ENCODE measurements around the gene CNTNAP2.

CNTNAP2 gene

DNA sequence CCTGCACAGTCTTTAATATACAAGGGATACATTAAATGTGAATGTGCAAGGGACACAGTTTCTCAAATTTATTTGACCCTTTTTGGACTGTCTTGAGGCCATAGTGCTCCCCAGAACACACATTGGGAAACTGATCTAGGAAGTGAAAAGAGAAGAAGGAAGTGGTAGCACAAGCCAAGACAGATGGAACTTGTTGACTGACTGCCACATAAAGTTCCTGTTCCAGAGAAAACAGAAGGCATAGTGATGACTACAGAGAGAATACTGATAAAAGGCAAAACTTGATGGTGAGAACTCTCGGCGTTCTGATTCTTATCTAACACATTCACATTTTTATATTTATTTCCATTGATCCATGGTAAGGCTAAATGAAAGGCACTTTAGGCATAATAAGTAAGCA is 1216.4 kb downstream of the CNTNAP2 start:
- DNase-seq, result no peak
- H3K9me3 ChIP-seq (ENCODE audit: insufficient read depth, low read length, severe bottlenecking), result peaks cover 4% of the 10 kb centered on the region

DNA sequence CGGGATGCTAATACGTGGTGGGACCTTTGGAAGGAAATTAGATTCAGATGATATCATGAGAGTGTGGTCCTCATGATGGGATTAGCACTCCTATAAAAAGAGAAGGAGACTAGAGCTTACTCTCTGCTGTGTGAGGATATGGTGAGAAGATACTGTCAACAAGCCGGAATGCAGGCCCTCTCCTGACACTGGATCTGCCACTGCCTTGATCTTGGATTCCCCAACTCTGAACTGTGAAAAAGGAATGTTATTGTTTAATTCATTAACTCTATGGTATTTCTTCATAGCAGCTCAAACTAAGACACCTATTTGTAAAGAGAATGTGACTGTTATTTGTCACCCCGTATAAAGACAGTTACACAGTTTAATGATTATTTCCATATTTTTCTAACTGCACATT is 1246.5 kb downstream of the CNTNAP2 start:
- no peak for DNase-seq

More for the DNA sequence above, 1216.4 kb downstream of the CNTNAP2 start:
- Histone ChIP-seq H3K27ac (ENCODE audit: low read length) (no peak overlapping the region), H3K4me1 (ENCODE audit: insufficient read depth, low read length) (no peaks in the 10 kb centered on the region), H2AFZ (ENCODE audit: low read depth, low read length) (no peak overlapping the region), H4K20me1 (ENCODE audit: insufficient read depth, low read length) (no peaks in the 10 kb centered on the region), H3K4me2 (ENCODE audit: insufficient read depth, low read length) (no peak overlapping the region), H3K9ac (ENCODE audit: low read depth, low read length) (no peak overlapping the region), H3K4me3 (ENCODE audit: low read depth in 1 of 2, low read length in 2 of 2) (no peak overlapping the region), H3K27me3 (ENCODE audit: insufficient read depth, low read length, poor library complexity) (no peaks in the 10 kb centered on the region), H3K36me3 (ENCODE audit: insufficient read depth, low read length) (no peaks in the 10 kb centered on the region), H3K79me2 (ENCODE audit: insufficient read depth, low read length) (no peaks in the 10 kb centered on the region)
- no peak for TF ChIP-seq EZH2 (IDR thresholded peaks at IDR 0.05; ENCODE audit: borderline replicate concordance, low read depth, low read length, severe bottlenecking)
- TF ChIP-seq, protein P1, sequence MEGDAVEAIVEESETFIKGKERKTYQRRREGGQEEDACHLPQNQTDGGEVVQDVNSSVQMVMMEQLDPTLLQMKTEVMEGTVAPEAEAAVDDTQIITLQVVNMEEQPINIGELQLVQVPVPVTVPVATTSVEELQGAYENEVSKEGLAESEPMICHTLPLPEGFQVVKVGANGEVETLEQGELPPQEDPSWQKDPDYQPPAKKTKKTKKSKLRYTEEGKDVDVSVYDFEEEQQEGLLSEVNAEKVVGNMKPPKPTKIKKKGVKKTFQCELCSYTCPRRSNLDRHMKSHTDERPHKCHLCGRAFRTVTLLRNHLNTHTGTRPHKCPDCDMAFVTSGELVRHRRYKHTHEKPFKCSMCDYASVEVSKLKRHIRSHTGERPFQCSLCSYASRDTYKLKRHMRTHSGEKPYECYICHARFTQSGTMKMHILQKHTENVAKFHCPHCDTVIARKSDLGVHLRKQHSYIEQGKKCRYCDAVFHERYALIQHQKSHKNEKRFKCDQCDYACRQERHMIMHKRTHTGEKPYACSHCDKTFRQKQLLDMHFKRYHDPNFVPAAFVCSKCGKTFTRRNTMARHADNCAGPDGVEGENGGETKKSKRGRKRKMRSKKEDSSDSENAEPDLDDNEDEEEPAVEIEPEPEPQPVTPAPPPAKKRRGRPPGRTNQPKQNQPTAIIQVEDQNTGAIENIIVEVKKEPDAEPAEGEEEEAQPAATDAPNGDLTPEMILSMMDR (IDR thresholded peaks at IDR 0.05; ENCODE audit: borderline replicate concordance, extremely low read depth, low read length, poor library complexity, severe bottlenecking), result no peak
- ATAC-seq (ENCODE audit: insufficient read depth, low read depth), result no peak

DNA sequence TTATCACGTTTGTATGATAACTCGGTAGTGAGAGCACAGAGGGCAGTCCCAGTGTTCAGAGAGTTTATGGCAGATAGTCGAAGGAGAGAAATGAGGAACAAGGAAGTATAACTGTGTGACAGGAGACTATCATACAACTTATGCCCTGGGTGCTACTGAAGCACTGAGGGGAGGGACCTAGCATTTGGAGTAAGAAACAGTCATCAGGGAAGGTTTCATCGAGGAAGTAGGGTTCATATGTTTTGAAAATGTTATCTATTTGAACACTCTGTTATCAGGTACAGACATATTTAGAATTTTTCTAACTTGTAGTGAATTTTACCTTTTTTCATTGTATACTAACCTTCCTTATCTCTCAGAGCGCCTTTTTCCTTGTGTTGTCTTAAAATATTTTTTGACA is 1259.6 kb downstream of the CNTNAP2 start:
- TF ChIP-seq, protein P1 (IDR thresholded peaks at IDR 0.05; ENCODE audit: borderline replicate concordance, extremely low read depth, low read length, poor library complexity, severe bottlenecking), result no peak
- no peak for TF ChIP-seq EZH2 (IDR thresholded peaks at IDR 0.05; ENCODE audit: borderline replicate concordance, low read depth, low read length, severe bottlenecking)
- H3K4me2 ChIP-seq (ENCODE audit: insufficient read depth, low read length), result no peak overlapping the region
- no peak overlapping the region for H3K4me3 ChIP-seq (ENCODE audit: low read depth in 1 of 2, low read length in 2 of 2)
- H3K79me2 ChIP-seq (ENCODE audit: insufficient read depth, low read length), result no peaks in the 10 kb centered on the region
- H3K4me1 ChIP-seq (ENCODE audit: insufficient read depth, low read length), result no peaks in the 10 kb centered on the region
- no peaks in the 10 kb centered on the region for H3K36me3 ChIP-seq (ENCODE audit: insufficient read depth, low read length)
- H3K9ac ChIP-seq (ENCODE audit: low read depth, low read length), result no peak overlapping the region
- no peak overlapping the region for H3K27ac ChIP-seq (ENCODE audit: low read length)
- no peaks in the 10 kb centered on the region for H4K20me1 ChIP-seq (ENCODE audit: insufficient read depth, low read length)
- no peak overlapping the region for H2AFZ ChIP-seq (ENCODE audit: low read depth, low read length)
- DNase-seq, result no peak
- no peak for ATAC-seq (ENCODE audit: insufficient read depth, low read depth)
- H3K27me3 ChIP-seq (ENCODE audit: insufficient read depth, low read length, poor library complexity), result no peaks in the 10 kb centered on the region
- no peaks in the 10 kb centered on the region for H3K9me3 ChIP-seq (ENCODE audit: insufficient read depth, low read length, severe bottlenecking)

More for the DNA sequence above, 1246.5 kb downstream of the CNTNAP2 start:
- no peaks in the 10 kb centered on the region for H4K20me1 ChIP-seq (ENCODE audit: insufficient read depth, low read length)
- H3K9me3 ChIP-seq (ENCODE audit: insufficient read depth, low read length, severe bottlenecking), result no peaks in the 10 kb centered on the region
- no peaks in the 10 kb centered on the region for H3K4me1 ChIP-seq (ENCODE audit: insufficient read depth, low read length)
- no peaks in the 10 kb centered on the region for H3K79me2 ChIP-seq (ENCODE audit: insufficient read depth, low read length)
- H3K4me3 ChIP-seq (ENCODE audit: low read depth in 1 of 2, low read length in 2 of 2), result no peak overlapping the region
- H3K27me3 ChIP-seq (ENCODE audit: insufficient read depth, low read length, poor library complexity), result no peaks in the 10 kb centered on the region
- ATAC-seq (ENCODE audit: insufficient read depth, low read depth), result no peak
- no peak overlapping the region for H2AFZ ChIP-seq (ENCODE audit: low read depth, low read length)
- no peak overlapping the region for H3K27ac ChIP-seq (ENCODE audit: low read length)
- no peak overlapping the region for H3K9ac ChIP-seq (ENCODE audit: low read depth, low read length)
- TF ChIP-seq, protein P1 (IDR thresholded peaks at IDR 0.05; ENCODE audit: borderline replicate concordance, extremely low read depth, low read length, poor library complexity, severe bottlenecking), result no peak
- TF ChIP-seq EZH2 (IDR thresholded peaks at IDR 0.05; ENCODE audit: borderline replicate concordance, low read depth, low read length, severe bottlenecking), result no peak
- no peaks in the 10 kb centered on the region for H3K36me3 ChIP-seq (ENCODE audit: insufficient read depth, low read length)
- H3K4me2 ChIP-seq (ENCODE audit: insufficient read depth, low read length), result no peak overlapping the region

DNA sequence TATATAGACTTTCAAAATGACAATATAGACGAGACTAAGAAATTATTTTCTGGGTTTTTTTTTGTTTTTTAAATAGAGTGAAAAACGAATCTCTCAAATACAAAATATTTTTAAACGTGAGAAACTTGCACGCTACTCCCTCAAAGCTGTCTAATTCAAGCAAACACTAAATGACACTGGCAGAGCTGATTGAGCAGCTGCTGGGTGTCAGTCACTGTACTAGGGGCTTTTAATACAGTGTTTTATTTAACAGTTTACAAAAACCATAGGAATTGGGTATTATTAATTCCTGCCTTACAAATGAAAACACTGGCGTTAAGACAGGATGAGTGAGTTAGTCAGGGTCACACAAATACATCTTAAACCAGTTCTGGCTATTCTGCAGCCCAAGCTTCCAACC is 1264.3 kb downstream of the CNTNAP2 start:
- no peak overlapping the region for H2AFZ ChIP-seq (ENCODE audit: low read depth, low read length)
- H3K27me3 ChIP-seq (ENCODE audit: insufficient read depth, low read length, poor library complexity), result no peaks in the 10 kb centered on the region
- H3K79me2 ChIP-seq (ENCODE audit: insufficient read depth, low read length), result no peaks in the 10 kb centered on the region
- TF ChIP-seq, protein P1 (IDR thresholded peaks at IDR 0.05; ENCODE audit: borderline replicate concordance, extremely low read depth, low read length, poor library complexity, severe bottlenecking), result no peak
- no peak for TF ChIP-seq EZH2 (IDR thresholded peaks at IDR 0.05; ENCODE audit: borderline replicate concordance, low read depth, low read length, severe bottlenecking)
- no peaks in the 10 kb centered on the region for H3K36me3 ChIP-seq (ENCODE audit: insufficient read depth, low read length)
- no peak overlapping the region for H3K4me3 ChIP-seq (ENCODE audit: low read depth in 1 of 2, low read length in 2 of 2)
- no peak overlapping the region for H3K4me2 ChIP-seq (ENCODE audit: insufficient read depth, low read length)
- H3K9ac ChIP-seq (ENCODE audit: low read depth, low read length), result no peak overlapping the region
- no peak overlapping the region for H3K27ac ChIP-seq (ENCODE audit: low read length)
- no peaks in the 10 kb centered on the region for H4K20me1 ChIP-seq (ENCODE audit: insufficient read depth, low read length)
- DNase-seq, result no peak
- ATAC-seq (ENCODE audit: insufficient read depth, low read depth), result no peak
- no peaks in the 10 kb centered on the region for H3K9me3 ChIP-seq (ENCODE audit: insufficient read depth, low read length, severe bottlenecking)
- no peaks in the 10 kb centered on the region for H3K4me1 ChIP-seq (ENCODE audit: insufficient read depth, low read length)
